GM19372 (cell line): ENCODE data around the gene APBB1IP.
"Not testable (repeated sequence)": the region's sequence is repeated elsewhere in the genome, so short reads cannot be mapped to it uniquely, and the experiment has no call there.

Experiments used
- ATAC-seq: cut with Tn5 transposase; IDR thresholded peaks from one replicate; pipeline ENCODE4 v1.9.1; 2021; ENCODE audit warnings: mild to moderate bottlenecking, low read depth, moderate library complexity; ENCODE audit not compliant: unreplicated experiment

APBB1IP gene

DNA sequence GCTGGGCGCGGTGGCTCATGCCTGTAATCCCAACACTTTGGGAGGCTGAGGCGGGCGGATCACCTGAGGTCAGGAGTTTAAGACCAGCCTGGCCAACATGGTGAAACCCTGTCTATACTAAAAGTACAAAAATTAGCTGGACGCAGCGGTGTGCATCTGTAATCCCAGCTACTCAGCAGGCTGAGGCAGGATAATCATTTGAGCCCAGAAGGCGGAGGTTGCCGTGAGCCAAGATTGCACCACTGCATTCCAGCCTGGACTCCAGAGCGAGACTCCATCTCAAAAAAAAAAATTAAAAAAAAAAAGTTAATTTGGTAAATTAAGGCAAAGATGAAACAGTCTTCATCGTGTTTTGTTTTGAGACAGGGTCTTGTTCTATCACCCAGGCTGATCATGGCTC is 66.3 kb downstream of the APBB1IP start:
- ATAC-seq, result not testable (repeated sequence)

GRCh38 chr10:26505491-26505890 is 67.3 kb downstream of the APBB1IP start:
- no peak for ATAC-seq

GRCh38 chr10:26506736-26507135 is 68.6 kb downstream of the APBB1IP start:
- ATAC-seq, result no peak

GRCh38 chr10:26507441-26507840 is 69.3 kb downstream of the APBB1IP start:
- ATAC-seq, result no peak

DNA sequence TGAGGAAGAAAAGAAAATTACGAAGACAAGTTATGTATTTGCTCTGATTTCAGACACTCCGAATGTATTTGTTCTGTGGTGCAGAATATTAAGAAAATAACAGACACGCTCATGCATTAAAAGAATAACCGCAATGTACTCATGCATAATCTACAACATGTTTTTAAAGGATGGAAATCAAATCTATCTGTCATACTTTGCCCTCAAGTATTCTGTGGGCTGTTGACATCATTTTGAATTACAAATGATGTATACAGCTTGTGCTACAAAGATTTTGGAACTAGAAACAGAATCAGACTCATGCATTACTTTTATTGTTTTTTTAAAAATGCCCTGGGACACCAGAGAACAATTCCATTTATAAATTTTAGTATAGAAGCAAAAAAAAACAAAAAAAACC is 69.9 kb downstream of the APBB1IP start:
- no peak for ATAC-seq

- ATAC-seq, result no peak
Measured at GRCh38 chr10:26509307-26509706, 71.2 kb downstream of the APBB1IP start.

DNA sequence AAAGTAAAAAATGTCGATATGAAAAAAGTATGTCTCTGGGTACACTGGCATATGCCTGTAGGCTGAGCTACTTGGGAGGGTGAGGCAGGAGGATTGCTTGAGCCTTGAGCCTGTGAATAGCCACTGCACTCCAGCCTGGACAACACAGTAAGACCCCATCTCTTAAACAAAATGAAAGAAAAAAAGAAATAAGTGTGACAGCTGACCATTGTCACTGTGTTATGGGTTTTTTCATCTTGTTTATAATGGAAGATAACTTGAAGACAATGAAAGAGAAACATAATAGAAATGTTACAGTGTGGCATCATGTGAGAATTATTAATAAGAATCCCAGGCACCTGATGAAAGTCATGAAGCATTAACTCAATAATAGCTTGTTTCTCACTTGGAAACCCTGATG is 75.0 kb downstream of the APBB1IP start:
- ATAC-seq, result no peak

DNA sequence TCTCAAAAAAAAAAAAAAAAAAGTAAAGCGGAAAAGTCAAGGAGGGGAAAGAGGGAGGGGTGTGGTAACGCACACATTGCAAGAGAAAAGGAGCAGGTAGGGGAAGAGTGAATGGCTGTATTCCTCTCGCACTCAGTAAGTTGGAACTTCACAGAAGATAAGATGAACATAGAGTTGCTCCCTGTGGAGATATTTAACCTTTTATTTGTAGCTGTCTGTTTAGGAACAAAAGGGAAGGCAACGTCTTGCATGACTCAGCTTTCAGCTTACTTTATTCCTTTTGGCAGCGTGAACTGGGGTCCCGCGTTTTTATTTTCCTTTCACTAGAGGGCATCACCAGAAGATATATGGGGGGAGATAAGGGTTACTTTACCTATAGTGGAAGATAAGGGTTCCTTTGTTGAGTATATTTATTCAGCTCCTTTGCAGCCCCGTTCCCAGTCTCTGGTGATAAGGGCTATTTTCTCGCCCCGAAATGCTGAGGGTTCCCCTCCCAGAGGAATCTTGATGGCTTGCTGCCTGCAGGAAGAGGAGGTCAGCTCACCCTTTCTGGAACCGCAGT is 78.5 kb downstream of the APBB1IP start:
- ATAC-seq, result no peak

DNA sequence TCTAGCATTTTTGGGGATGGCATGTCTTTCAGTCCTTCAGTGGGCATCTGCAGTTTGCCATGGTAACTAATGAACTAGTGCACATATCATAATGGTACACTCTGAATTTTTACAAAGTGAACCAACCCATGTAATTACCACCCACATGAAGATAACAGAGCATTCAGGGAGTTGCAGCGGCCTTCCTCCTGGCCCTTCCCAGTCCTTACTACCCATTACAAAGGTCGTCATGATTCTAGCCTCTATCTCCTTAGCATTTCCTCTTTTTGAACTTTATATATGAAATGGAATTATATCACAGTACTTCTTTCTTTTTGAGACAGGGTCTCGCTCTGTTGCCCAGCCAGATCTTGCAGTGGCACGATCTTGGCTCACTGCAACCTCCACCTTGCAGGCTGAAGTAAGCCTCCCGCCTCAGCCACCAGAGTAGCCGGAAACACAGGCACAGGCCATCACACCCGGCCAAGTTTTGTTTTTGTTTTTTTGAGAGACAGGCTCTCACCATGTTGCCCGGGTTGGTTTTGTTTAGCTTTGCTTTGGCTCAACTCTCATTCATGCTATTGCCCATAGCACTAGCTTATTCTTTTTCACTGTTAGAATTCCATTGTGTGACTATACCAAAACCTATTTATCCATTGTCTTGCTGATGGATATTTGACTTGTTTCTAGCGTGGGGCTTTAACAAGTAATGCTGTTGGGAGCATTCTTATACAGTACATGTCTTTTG is 79.2 kb downstream of the APBB1IP start:
- ATAC-seq, result no peak

- no peak for ATAC-seq
Measured at GRCh38 chr10:26519803-26520202, 81.7 kb downstream of the APBB1IP start.

DNA sequence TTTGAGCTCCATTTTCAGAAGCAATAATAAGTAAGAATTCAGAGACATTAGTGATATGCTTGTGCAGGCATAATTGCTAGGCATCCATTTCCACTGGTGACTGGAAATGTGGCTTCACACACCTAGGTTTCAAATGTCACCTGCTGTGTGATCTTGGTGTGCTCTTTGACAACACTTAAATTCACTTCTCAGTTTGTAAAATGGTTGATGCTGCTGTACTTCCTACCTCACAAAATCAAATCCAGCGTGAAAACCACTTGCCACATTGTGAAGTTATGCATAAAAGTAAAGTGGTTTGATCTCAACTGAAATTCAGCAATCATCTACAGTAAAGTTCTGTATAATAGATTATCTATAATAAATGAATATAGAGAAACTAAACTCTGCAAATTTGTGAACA is 82.4 kb downstream of the APBB1IP start:
- ATAC-seq, result no peak

GRCh38 chr10:26524161-26524896 is 86.2 kb downstream of the APBB1IP start:
- ATAC-seq, result no peak

GRCh38 chr10:26525586-26525985 is 87.4 kb downstream of the APBB1IP start:
- no peak for ATAC-seq

DNA sequence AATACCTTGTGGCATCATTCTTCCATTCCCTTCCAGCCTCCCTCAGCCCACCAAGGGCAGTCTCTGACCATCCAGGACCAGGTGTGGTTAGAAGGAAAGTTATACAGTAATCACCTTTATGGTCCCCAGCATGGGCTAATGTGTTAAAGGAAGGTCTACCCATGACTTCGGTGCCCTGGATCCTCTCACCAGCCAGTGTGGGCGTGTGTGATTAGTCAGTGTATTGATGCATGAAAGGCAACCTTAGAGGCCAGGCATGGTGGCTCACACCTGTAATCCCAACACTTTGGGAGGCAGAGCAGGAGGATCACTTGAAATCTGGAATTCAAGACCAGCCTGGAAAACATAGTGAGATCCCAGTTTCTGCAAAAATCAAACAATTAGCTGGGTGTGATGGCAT is 88.9 kb downstream of the APBB1IP start:
- ATAC-seq, result no peak

DNA sequence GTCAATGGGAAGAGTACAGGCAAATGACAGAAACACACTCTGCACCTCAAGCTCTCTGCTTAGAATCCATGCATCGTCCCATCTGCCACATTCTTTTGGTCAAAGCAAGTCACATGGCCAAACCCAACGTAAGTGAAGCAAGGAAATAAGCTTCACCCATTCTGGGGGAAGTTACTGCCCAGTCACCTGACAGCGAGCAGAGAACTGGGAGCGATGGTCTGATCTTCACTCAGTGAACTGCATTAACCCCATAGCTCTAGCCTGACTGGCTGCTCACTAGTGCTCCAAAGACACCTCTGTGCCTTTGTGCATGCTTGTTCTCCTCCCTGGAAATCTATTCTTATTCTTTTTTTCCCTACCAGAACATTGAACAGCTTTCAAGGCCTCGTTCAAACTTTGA is 89.9 kb downstream of the APBB1IP start:
- no peak for ATAC-seq

DNA sequence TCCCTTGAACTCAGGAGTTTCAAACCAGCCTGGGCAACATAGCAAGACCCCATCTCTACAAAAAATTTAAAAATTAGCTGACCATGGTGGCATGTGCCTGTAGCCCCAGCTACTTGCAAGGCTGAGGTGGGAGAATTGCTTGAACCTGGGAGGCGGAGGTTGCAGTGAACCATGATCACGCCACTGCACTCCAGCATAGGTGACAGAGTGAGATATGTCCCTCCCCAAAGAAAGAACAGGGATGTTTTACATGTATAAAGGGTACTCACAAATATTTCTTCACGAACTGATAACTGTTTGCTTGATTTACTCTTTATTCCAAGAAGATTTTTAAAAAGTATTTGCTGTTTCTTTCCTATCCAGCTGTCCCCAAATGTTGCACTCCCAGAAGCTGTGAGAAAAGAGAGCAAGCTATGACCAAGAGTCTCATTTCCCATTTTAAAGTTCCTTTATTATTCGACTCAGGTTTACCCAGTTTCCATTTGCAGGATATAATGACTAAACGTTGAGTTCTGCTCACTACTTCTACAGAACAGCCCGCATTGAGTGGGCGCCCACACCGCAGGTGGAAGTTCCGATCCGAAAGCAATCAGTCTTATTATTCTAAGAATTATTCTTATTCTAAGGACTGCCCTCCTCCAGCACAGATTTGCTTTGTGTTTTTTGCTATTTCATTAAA is 90.7 kb downstream of the APBB1IP start:
- ATAC-seq, result peak; percentile 79

DNA sequence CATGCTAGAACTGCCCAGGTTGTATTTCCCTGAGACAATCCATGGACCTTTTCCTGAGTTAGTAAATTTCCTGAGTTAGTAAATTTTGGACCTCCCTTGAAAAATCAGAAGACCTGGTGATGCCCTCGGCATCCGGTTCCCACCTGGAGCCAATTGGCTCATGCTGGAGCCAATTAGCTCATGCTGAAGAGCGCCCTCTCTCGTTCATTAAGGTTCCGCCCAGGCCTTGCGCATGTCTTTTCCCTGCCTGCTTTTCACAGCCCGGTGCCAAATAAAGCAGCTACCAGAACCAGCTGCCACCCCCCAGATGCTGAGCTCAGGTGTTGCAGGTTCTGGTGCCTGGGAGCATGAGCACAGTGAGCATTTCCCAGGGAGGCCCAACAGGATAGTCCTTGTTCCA is 96.2 kb downstream of the APBB1IP start:
- no peak for ATAC-seq

GRCh38 chr10:26540601-26541000 is 102.5 kb downstream of the APBB1IP start:
- peak; percentile 55 for ATAC-seq

GRCh38 chr10:26543567-26544306 is 105.6 kb downstream of the APBB1IP start:
- peak; percentile 68 for ATAC-seq

DNA sequence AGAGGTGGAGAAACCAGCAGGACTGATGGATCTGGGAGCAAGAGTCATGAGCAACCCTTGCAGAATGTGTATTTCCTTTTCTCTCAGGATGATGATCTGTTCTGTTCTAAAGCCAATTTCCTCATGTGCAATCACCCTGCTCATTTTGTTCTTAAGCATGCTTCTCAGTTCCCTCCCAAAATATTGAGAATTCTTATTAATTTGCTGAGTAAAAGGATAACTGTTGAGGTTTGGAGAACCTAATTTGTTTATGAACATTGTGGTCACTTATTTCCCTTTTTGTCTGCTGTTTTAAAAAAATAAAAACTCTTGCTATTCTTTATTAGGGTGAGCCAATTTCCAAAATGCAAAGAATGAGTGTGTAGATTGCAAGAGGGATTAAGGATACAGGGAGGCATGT is 106.8 kb downstream of the APBB1IP start:
- no peak for ATAC-seq
